HCT116 (cell line): ENCODE results near the gene SPTB. TPM values are rescaled to one million over a fixed set of nuclear protein-coding genes. Genes with fewer than 3 reads are reported as not detected.
A peak's percentile ranks its signal among the peaks of the same experiment; 100 is the strongest.

Source experiments
- ATAC-seq: fragments of 200-7000 bp; cut with Tn5 transposase; 2 replicates; pipeline ENCODE4 v1.9.1; 2020; ENCODE audit warnings: mild to moderate bottlenecking, moderate library complexity
- BruUV-seq: library from RNA; stranded (reverse); fragments of 400-500 nt; replicated peaks from 2 replicates; lab custom pipeline; 2021; lab: Mats Ljungman, UMichigan
- CTCF ChIA-PET: fragments of 300-600 bp; sonication (Branson Sonifier 250); formaldehyde crosslinking; loops from one replicate; lab custom pipeline; 2021; ENCODE audit warnings: antibody characterized with exemption; lab: Charles Lee
- POLR2A ChIA-PET: fragments of 300-600, 350-600 bp; sonication (Branson Sonifier 250); formaldehyde crosslinking; loops from one replicate; lab custom pipeline; 2021; ENCODE audit warnings: antibody characterized with exemption; lab: Charles Lee
- RAD21 ChIA-PET, 2 experiments: fragments of 300-600 bp; sonication (Branson Sonifier 250); formaldehyde crosslinking; loops; one replicate each; lab custom pipeline; 2023; ENCODE audit warnings: low total read pairs in 2 of 2; ENCODE audit not compliant: uncharacterized antibody in 2 of 2, unreplicated experiment in 2 of 2, low non-redundant PET in 1 of 2; lab: Charles Lee
- DNase-seq: peaks from one replicate; pipeline ENCODE4 v3.0.0-alpha.2; 2010; ENCODE audit warnings: low read depth, low spot score
- H2AFZ ChIP-seq: fragments of 200-600 bp; shearing (Covaris generic), sonication (generic); 2 replicates; pipeline ENCODE4 v1.6.1; 2017; ENCODE audit warnings: low read depth, mixed run types, mixed read lengths, antibody characterized with exemption, low read length; ENCODE audit not compliant: poor library complexity, severe bottlenecking
- H3K27ac ChIP-seq: 2 replicates; pipeline ENCODE4 v1.5.1; 2012; ENCODE audit warnings: low read depth, low read length
- H3K27me3 ChIP-seq: fragments of 200-600 bp; sonication (generic); 2 replicates; pipeline ENCODE4 v1.6.1; 2016; ENCODE audit warnings: mixed run types, low read length, mixed read lengths; ENCODE audit not compliant: insufficient read depth
- H3K36me3 ChIP-seq, 2 experiments: fragments of 200-500 bp in 1 of 2; fragments of 200-600 bp in 1 of 2; sonication (Bioruptor generic) in 1 of 2; sonication (generic) in 1 of 2; 2 replicates each; pipeline versions ENCODE4 v1.5.1 to v1.6.1; 2014 to 2016; ENCODE audit warnings: low read length in 2 of 2, inconsistent platforms in 1 of 2, mixed read lengths in 1 of 2, mixed run types in 1 of 2; ENCODE audit not compliant: insufficient read depth in 2 of 2, control insufficient read depth in 1 of 2
- H3K4me1 ChIP-seq, 2 experiments: fragments of 200-600 bp in 1 of 2; sonication (generic) in 1 of 2; 2 replicates each; pipeline versions ENCODE4 v1.5.1 to v1.6.1; 2012 to 2017; ENCODE audit warnings: low read length in 2 of 2, inconsistent platforms in 1 of 2, mild to moderate bottlenecking in 1 of 2, mixed read lengths in 1 of 2, mixed run types in 1 of 2, moderate library complexity in 1 of 2; ENCODE audit not compliant: insufficient read depth in 2 of 2, control insufficient read depth in 1 of 2
- H3K4me2 ChIP-seq: fragments of 200-600 bp; sonication (generic); 2 replicates; pipeline ENCODE4 v1.6.1; 2017; ENCODE audit warnings: mixed run types, low read length, mixed read lengths
- H3K4me3 ChIP-seq, 2 experiments: fragments of 200-600 bp in 1 of 2; sonication (generic) in 1 of 2; replicated peaks in 1 of 2; 2 replicates each; pipeline ENCODE4 v1.5.1; 2011 to 2016; ENCODE audit warnings: low read length in 2 of 2, control low read depth in 1 of 2, low read depth in 1 of 2, mild to moderate bottlenecking in 1 of 2, mixed read lengths in 1 of 2, mixed run types in 1 of 2
- H3K79me2 ChIP-seq: fragments of 200-600 bp; sonication (generic); 2 replicates; pipeline ENCODE4 v1.6.1; 2017; ENCODE audit warnings: mild to moderate bottlenecking, mixed run types, low read length, moderate library complexity, mixed read lengths; ENCODE audit not compliant: insufficient read depth
- H3K9ac ChIP-seq: fragments of 200-600 bp; sonication (generic); 2 replicates; pipeline ENCODE4 v1.6.1; 2016; ENCODE audit warnings: low read length, mixed read lengths
- H3K9me2 ChIP-seq: fragments of 200-600 bp; sonication (generic), shearing (Covaris generic); 2 replicates; pipeline ENCODE4 v1.6.1; 2017; ENCODE audit warnings: mixed run types, mild to moderate bottlenecking, moderate library complexity; ENCODE audit not compliant: insufficient read depth
- H3K9me3 ChIP-seq, 2 experiments: fragments of 200-500 bp in 1 of 2; fragments of 200-600 bp in 1 of 2; sonication (Bioruptor generic) in 1 of 2; sonication (generic) in 1 of 2; 2 replicates each; pipeline ENCODE4 v1.6.1; 2014 to 2017; ENCODE audit warnings: low read length in 2 of 2, mixed read lengths in 2 of 2, inconsistent platforms in 1 of 2, low read depth in 1 of 2, mild to moderate bottlenecking in 1 of 2, mixed run types in 1 of 2, moderate library complexity in 1 of 2; ENCODE audit not compliant: control insufficient read depth in 1 of 2, insufficient read depth in 1 of 2
- H4K20me1 ChIP-seq: fragments of 200-600 bp; sonication (generic), shearing (Covaris generic); 2 replicates; pipeline ENCODE4 v1.6.1; 2017; ENCODE audit warnings: mixed run types, mild to moderate bottlenecking, moderate library complexity; ENCODE audit not compliant: insufficient read depth
- ATF3 ChIP-seq: IDR thresholded peaks from 2 replicates; pipeline ENCODE4 v1.6.1; 2012
- CEBPB ChIP-seq: IDR thresholded peaks from 2 replicates; pipeline ENCODE4 v1.6.1; 2012; ENCODE audit warnings: low read depth
- EGR1 ChIP-seq: IDR thresholded peaks from 2 replicates; pipeline ENCODE4 v1.6.1; 2012; ENCODE audit warnings: low read depth
- ELF1 ChIP-seq: IDR thresholded peaks from 2 replicates; pipeline ENCODE4 v1.6.1; 2012; ENCODE audit warnings: low read depth, borderline replicate concordance
- EZH2 ChIP-seq: fragments of 200-600 bp; sonication (generic); IDR thresholded peaks from 2 replicates; pipeline ENCODE4 v1.6.1; 2017; ENCODE audit warnings: antibody characterized with exemption, mixed run types
- EZH2phosphoT487 ChIP-seq: fragments of 200-600 bp; IDR thresholded peaks from 2 replicates; pipeline ENCODE4 v1.6.1; 2018; ENCODE audit warnings: antibody characterized with exemption, borderline replicate concordance
- FOSL1 ChIP-seq: IDR thresholded peaks from 2 replicates; pipeline ENCODE4 v1.6.1; 2012; ENCODE audit warnings: low read depth
- POLR2A ChIP-seq: IDR thresholded peaks from 2 replicates; pipeline ENCODE4 v1.7.0; 2011; ENCODE audit warnings: borderline replicate concordance; ENCODE audit not compliant: insufficient read depth, insufficient read length; ENCODE audit errors: extremely low read depth
- POLR2AphosphoS5 ChIP-seq: IDR thresholded peaks from 2 replicates; pipeline ENCODE4 v1.6.1; 2011; ENCODE audit warnings: mild to moderate bottlenecking, low read depth, low read length, moderate library complexity
- RAD21 ChIP-seq: IDR thresholded peaks from 2 replicates; pipeline ENCODE4 v1.6.1; 2012; ENCODE audit warnings: low read depth, mild to moderate bottlenecking
- SIN3A ChIP-seq: IDR thresholded peaks from 2 replicates; pipeline ENCODE4 v1.6.1; 2012; ENCODE audit warnings: low read depth
- SP1 ChIP-seq: IDR thresholded peaks from 2 replicates; pipeline ENCODE4 v1.6.1; 2012; ENCODE audit warnings: low read depth
- SRF ChIP-seq: IDR thresholded peaks from 2 replicates; pipeline ENCODE4 v1.6.1; 2012; ENCODE audit warnings: low read depth
- TCF7L2 ChIP-seq: IDR thresholded peaks from 2 replicates; pipeline ENCODE4 v1.7.0; 2011; ENCODE audit warnings: borderline replicate concordance, inconsistent platforms; ENCODE audit not compliant: insufficient read depth, insufficient read length; ENCODE audit errors: extremely low read depth
- ZBTB33 ChIP-seq: IDR thresholded peaks from 2 replicates; pipeline ENCODE4 v1.6.1; 2011; ENCODE audit warnings: mild to moderate bottlenecking, low read length, moderate library complexity; ENCODE audit not compliant: insufficient replicate concordance; ENCODE audit errors: extremely low read depth
- ZFX ChIP-seq: fragments of 450-650 bp; IDR thresholded peaks from 2 replicates; pipeline ENCODE4 v1.6.1; 2017
- ZNF274 ChIP-seq: fragments of 200-500 bp; sonication (Bioruptor generic); IDR thresholded peaks from 2 replicates; pipeline ENCODE4 v1.6.1; 2014; ENCODE audit warnings: mild to moderate bottlenecking, low read depth, low read length, inconsistent platforms
- intact Hi-C: fragments of 100-400 bp; cut with micrococcal nuclease; formaldehyde crosslinking; loops from 2 replicates; pipeline ENCODE4 v1.10.0; 2022
- total RNA-seq: library from RNA; stranded (reverse); gene quantifications from one replicate; pipeline ENCODE4 v1.2.1, GENCODE V29; 2021; ENCODE audit not compliant: unreplicated experiment
- TF ChIP-seq, protein P1 (sequence below): IDR thresholded peaks from 2 replicates; pipeline ENCODE4 v1.6.1; 2012
- TF ChIP-seq, protein P2 (sequence below), 3 experiments: fragments of 200-600 bp in 1 of 3; sonication (generic) in 1 of 3; IDR thresholded peaks in 2 of 3; conservative IDR thresholded peaks in 1 of 3; 2 replicates each; pipeline ENCODE4 v1.5.1; 2012 to 2017; ENCODE audit warnings: low read depth in 2 of 3, low read length in 2 of 3, antibody characterized with exemption in 1 of 3, borderline replicate concordance in 1 of 3, control low read depth in 1 of 3, mild to moderate bottlenecking in 1 of 3, mixed read lengths in 1 of 3, mixed run types in 1 of 3, moderate library complexity in 1 of 3; ENCODE audit not compliant: insufficient read depth in 1 of 3
- TF ChIP-seq, protein P3 (sequence below): IDR thresholded peaks from 2 replicates; pipeline ENCODE4 v1.6.1; 2012; ENCODE audit warnings: low read depth

Gene SPTB
- total RNA-seq, 1 experiment from 2014 or later = 4.2 TPM

- H3K9me2 ChIP-seq = no peaks in the 10 kb centered on the region
- H4K20me1 ChIP-seq = no peaks in the 10 kb centered on the region
- TF ChIP-seq, protein P1, sequence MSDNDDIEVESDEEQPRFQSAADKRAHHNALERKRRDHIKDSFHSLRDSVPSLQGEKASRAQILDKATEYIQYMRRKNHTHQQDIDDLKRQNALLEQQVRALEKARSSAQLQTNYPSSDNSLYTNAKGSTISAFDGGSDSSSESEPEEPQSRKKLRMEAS = no peak
- TF ChIP-seq ELF1 (no peak), EGR1 (no peak), SRF (no peak), EZH2phosphoT487 (no peak), FOSL1 (no peak), CEBPB (no peak), POLR2A (no peak), TCF7L2 (no peak), EZH2 (no peak), ZFX (no peak), SIN3A (no peak), ZBTB33 (no peak), ZNF274 (no peak), ATF3 (no peak), SP1 (no peak), RAD21 (no peak), POLR2AphosphoS5 (no peak)
- TF ChIP-seq, protein P2, sequence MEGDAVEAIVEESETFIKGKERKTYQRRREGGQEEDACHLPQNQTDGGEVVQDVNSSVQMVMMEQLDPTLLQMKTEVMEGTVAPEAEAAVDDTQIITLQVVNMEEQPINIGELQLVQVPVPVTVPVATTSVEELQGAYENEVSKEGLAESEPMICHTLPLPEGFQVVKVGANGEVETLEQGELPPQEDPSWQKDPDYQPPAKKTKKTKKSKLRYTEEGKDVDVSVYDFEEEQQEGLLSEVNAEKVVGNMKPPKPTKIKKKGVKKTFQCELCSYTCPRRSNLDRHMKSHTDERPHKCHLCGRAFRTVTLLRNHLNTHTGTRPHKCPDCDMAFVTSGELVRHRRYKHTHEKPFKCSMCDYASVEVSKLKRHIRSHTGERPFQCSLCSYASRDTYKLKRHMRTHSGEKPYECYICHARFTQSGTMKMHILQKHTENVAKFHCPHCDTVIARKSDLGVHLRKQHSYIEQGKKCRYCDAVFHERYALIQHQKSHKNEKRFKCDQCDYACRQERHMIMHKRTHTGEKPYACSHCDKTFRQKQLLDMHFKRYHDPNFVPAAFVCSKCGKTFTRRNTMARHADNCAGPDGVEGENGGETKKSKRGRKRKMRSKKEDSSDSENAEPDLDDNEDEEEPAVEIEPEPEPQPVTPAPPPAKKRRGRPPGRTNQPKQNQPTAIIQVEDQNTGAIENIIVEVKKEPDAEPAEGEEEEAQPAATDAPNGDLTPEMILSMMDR (IDR thresholded peaks at IDR 0.05 in 2 of 3, conservative IDR thresholded peaks at IDR 0.05 in 1 of 3; ENCODE audit: borderline replicate concordance in 1 of 3, insufficient read depth in 1 of 3, low read depth in 2 of 3, low read length in 2 of 3) = no peak
- TF ChIP-seq, protein P3, sequence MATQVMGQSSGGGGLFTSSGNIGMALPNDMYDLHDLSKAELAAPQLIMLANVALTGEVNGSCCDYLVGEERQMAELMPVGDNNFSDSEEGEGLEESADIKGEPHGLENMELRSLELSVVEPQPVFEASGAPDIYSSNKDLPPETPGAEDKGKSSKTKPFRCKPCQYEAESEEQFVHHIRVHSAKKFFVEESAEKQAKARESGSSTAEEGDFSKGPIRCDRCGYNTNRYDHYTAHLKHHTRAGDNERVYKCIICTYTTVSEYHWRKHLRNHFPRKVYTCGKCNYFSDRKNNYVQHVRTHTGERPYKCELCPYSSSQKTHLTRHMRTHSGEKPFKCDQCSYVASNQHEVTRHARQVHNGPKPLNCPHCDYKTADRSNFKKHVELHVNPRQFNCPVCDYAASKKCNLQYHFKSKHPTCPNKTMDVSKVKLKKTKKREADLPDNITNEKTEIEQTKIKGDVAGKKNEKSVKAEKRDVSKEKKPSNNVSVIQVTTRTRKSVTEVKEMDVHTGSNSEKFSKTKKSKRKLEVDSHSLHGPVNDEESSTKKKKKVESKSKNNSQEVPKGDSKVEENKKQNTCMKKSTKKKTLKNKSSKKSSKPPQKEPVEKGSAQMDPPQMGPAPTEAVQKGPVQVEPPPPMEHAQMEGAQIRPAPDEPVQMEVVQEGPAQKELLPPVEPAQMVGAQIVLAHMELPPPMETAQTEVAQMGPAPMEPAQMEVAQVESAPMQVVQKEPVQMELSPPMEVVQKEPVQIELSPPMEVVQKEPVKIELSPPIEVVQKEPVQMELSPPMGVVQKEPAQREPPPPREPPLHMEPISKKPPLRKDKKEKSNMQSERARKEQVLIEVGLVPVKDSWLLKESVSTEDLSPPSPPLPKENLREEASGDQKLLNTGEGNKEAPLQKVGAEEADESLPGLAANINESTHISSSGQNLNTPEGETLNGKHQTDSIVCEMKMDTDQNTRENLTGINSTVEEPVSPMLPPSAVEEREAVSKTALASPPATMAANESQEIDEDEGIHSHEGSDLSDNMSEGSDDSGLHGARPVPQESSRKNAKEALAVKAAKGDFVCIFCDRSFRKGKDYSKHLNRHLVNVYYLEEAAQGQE = no peak
- ATAC-seq (peak; percentile 36), DNase-seq (no peak)
- H3K9me3 ChIP-seq = no peaks in the 10 kb centered on the region
- H3K79me2 ChIP-seq = no peaks in the 10 kb centered on the region
- H2AFZ ChIP-seq = no peak overlapping the region
- POLR2A ChIA-PET = interaction anchor here (1.1 to 1.2 kb wide), 2 partner anchors 68 to 91 kb away, joined by 3 to 5 read pairs; no protein-coding TSS in a partner anchor
- CTCF ChIA-PET = interaction anchor here (0.8 to 4.2 kb wide), 24 partner anchors 9 to 547 kb away, joined by 3 to 98 read pairs (median 8); partner anchors contain the start of gene SPTB
- H3K27me3 ChIP-seq = no peaks in the 10 kb centered on the region
- no peaks in the 10 kb centered on the region for H3K36me3 ChIP-seq
- RAD21 ChIA-PET = interaction anchor here (0.5 to 1.9 kb wide), 9 partner anchors 20 to 374 kb away, joined by 3 to 29 read pairs (median 6); no protein-coding TSS in a partner anchor
- no peak overlapping the region for H3K4me2 ChIP-seq
- no peaks in the 10 kb centered on the region for H3K4me1 ChIP-seq
- no peak overlapping the region for H3K4me3 ChIP-seq
- BruUV-seq = no TSS peak
- no peak overlapping the region for H3K27ac ChIP-seq
- intact Hi-C loops = loop anchor here (5.0 kb wide), 5 partner anchors 69 to 549 kb away; no protein-coding TSS in a partner anchor
- no peak overlapping the region for H3K9ac ChIP-seq
Observed at GRCh38 chr14:64891173-64891838, 11.6 kb upstream of the SPTB start.
